ENCODE data around the gene CD180. TPM values are rescaled to one million over a fixed set of nuclear protein-coding genes. Genes with fewer than 3 reads are reported as not detected.

The CD180 gene
- total RNA-seq, 2 experiments from 2014 or later, result 14.4 to 15.7 TPM

GRCh38 chr5:67206929-67207328 is 10.3 kb upstream of the CD180 start:
- Histone ChIP-seq H3K27ac (ENCODE audit: low read depth, low read length, poor library complexity, severe bottlenecking) (peak overlapping the region; percentile 90), H3K4me2 (ENCODE audit: low read length) (peak overlapping the region; percentile 71), H3K9me3 (ENCODE audit: low read length) (no peaks in the 10 kb centered on the region), H3K4me3 (ENCODE audit: low read depth, low read length, poor library complexity, severe bottlenecking) (peak overlapping the region; percentile 40), H3K36me3 (ENCODE audit: insufficient read depth, low read length) (no peaks in the 10 kb centered on the region), H3K4me1 (ENCODE audit: insufficient read depth, low read length, poor library complexity, severe bottlenecking) (peaks cover 78% of the 10 kb centered on the region), H4K20me1 (ENCODE audit: insufficient read depth, low read length) (no peaks in the 10 kb centered on the region), H3K9me2 (ENCODE audit: insufficient read depth, low read length) (no peaks in the 10 kb centered on the region), H3K79me2 (ENCODE audit: insufficient read depth, low read depth, low read length) (no peaks in the 10 kb centered on the region), H2AFZ (ENCODE audit: low read length) (peak overlapping the region; percentile 90)
- POLR2A ChIA-PET, result interaction anchor here (0.6 to 4.7 kb wide), 18 partner anchors 9 to 1016 kb away, joined by 3 to 48 read pairs (median 4); partner anchors contain the start of gene CD180
- TF ChIP-seq, protein P1, sequence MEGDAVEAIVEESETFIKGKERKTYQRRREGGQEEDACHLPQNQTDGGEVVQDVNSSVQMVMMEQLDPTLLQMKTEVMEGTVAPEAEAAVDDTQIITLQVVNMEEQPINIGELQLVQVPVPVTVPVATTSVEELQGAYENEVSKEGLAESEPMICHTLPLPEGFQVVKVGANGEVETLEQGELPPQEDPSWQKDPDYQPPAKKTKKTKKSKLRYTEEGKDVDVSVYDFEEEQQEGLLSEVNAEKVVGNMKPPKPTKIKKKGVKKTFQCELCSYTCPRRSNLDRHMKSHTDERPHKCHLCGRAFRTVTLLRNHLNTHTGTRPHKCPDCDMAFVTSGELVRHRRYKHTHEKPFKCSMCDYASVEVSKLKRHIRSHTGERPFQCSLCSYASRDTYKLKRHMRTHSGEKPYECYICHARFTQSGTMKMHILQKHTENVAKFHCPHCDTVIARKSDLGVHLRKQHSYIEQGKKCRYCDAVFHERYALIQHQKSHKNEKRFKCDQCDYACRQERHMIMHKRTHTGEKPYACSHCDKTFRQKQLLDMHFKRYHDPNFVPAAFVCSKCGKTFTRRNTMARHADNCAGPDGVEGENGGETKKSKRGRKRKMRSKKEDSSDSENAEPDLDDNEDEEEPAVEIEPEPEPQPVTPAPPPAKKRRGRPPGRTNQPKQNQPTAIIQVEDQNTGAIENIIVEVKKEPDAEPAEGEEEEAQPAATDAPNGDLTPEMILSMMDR (conservative IDR thresholded peaks at IDR 0.05; ENCODE audit: low read length), result no peak
- TF ChIP-seq EZH2phosphoT487 (IDR thresholded peaks at IDR 0.05; ENCODE audit: borderline replicate concordance, low read depth, low read length), result no peak
- intact Hi-C loops (cut with micrococcal nuclease; ENCODE audit: unreplicated experiment), result loop anchor here (1.0 to 10.0 kb wide), 4 partner anchors 275 to 1282 kb away; partner anchors contain the start of genes ERBIN and SREK1
- BruUV-seq (replicated peaks), result no TSS peak
- CTCF ChIA-PET (ENCODE audit: unreplicated experiment), result interaction anchor here (0.6 to 1.7 kb wide), 6 partner anchors 10 to 51 kb away, joined by 3 to 5 read pairs (median 3); partner anchors contain the start of gene CD180
- peak; percentile 88 for DNase-seq (ENCODE audit: low spot score)

- intact Hi-C loops (cut with micrococcal nuclease; ENCODE audit: unreplicated experiment), result loop anchor here (5.0 to 10.0 kb wide), 3 partner anchors 274 to 1282 kb away; partner anchors contain the start of genes ERBIN and SREK1
- H3K36me3 ChIP-seq (ENCODE audit: insufficient read depth, low read length), result no peaks in the 10 kb centered on the region
- no peaks in the 10 kb centered on the region for H3K9me3 ChIP-seq (ENCODE audit: low read length)
- peak overlapping the region; percentile 40 for H3K4me3 ChIP-seq (ENCODE audit: low read depth, low read length, poor library complexity, severe bottlenecking)
- peaks cover 81% of the 10 kb centered on the region for H3K4me1 ChIP-seq (ENCODE audit: insufficient read depth, low read length, poor library complexity, severe bottlenecking)
- ChIA-PET CTCF (ENCODE audit: unreplicated experiment) (interaction anchor here (0.5 to 1.7 kb wide), 8 partner anchors 9 to 437 kb away, joined by 3 to 5 read pairs (median 3); partner anchors contain the start of gene CD180), POLR2A (interaction anchor here (0.6 to 4.7 kb wide), 12 partner anchors 9 to 1016 kb away, joined by 3 to 48 read pairs (median 4); partner anchors contain the start of gene CD180)
- TF ChIP-seq EZH2phosphoT487 (IDR thresholded peaks at IDR 0.05; ENCODE audit: borderline replicate concordance, low read depth, low read length), result no peak
- TF ChIP-seq, protein P1 (conservative IDR thresholded peaks at IDR 0.05; ENCODE audit: low read length), result no peak
- no peaks in the 10 kb centered on the region for H4K20me1 ChIP-seq (ENCODE audit: insufficient read depth, low read length)
- H3K79me2 ChIP-seq (ENCODE audit: insufficient read depth, low read depth, low read length), result no peaks in the 10 kb centered on the region
- peak overlapping the region; percentile 90; the same call in 1 of the 2 replicates for H2AFZ ChIP-seq (ENCODE audit: low read length)
- H3K27ac ChIP-seq (ENCODE audit: low read depth, low read length, poor library complexity, severe bottlenecking), result peak overlapping the region; percentile 90
- H3K9me2 ChIP-seq (ENCODE audit: insufficient read depth, low read length), result no peaks in the 10 kb centered on the region
- H3K4me2 ChIP-seq (ENCODE audit: low read length), result peak overlapping the region; percentile 71
- BruUV-seq (replicated peaks), result no TSS peak
- no peak for DNase-seq (ENCODE audit: low spot score)
Measured at GRCh38 chr5:67206461-67206860, 9.9 kb upstream of the CD180 start.

- Histone ChIP-seq H3K4me3 (ENCODE audit: low read depth, low read length, poor library complexity, severe bottlenecking) (peak overlapping the region; percentile 40), H3K36me3 (ENCODE audit: insufficient read depth, low read length) (no peaks in the 10 kb centered on the region), H3K9me3 (ENCODE audit: low read length) (no peaks in the 10 kb centered on the region), H3K9me2 (ENCODE audit: insufficient read depth, low read length) (no peaks in the 10 kb centered on the region), H4K20me1 (ENCODE audit: insufficient read depth, low read length) (no peaks in the 10 kb centered on the region), H3K27ac (ENCODE audit: low read depth, low read length, poor library complexity, severe bottlenecking) (peak overlapping the region; percentile 90), H3K79me2 (ENCODE audit: insufficient read depth, low read depth, low read length) (no peaks in the 10 kb centered on the region), H3K4me2 (ENCODE audit: low read length) (peak overlapping the region; percentile 71), H3K4me1 (ENCODE audit: insufficient read depth, low read length, poor library complexity, severe bottlenecking) (peaks cover 86% of the 10 kb centered on the region), H2AFZ (ENCODE audit: low read length) (peak overlapping the region; percentile 90; the same call in 1 of the 2 replicates)
- no peak for DNase-seq (ENCODE audit: low spot score)
- ChIA-PET POLR2A (interaction anchor here (0.8 to 4.7 kb wide), 10 partner anchors 9 to 311 kb away, joined by 3 to 48 read pairs (median 6); partner anchors contain the start of gene CD180), CTCF (ENCODE audit: unreplicated experiment) (interaction anchor here (0.6 to 1.7 kb wide), 4 partner anchors 13 to 437 kb away, joined by 3 to 5 read pairs (median 4); no protein-coding TSS in a partner anchor)
- TF ChIP-seq, protein P1 (conservative IDR thresholded peaks at IDR 0.05; ENCODE audit: low read length), result no peak
- TF ChIP-seq EZH2phosphoT487 (IDR thresholded peaks at IDR 0.05; ENCODE audit: borderline replicate concordance, low read depth, low read length), result no peak
- intact Hi-C loops (cut with micrococcal nuclease; ENCODE audit: unreplicated experiment), result loop anchor here (5.0 to 10.0 kb wide), 3 partner anchors 274 to 1281 kb away; partner anchors contain the start of genes ERBIN and SREK1
- BruUV-seq (replicated peaks), result no TSS peak
Measured at GRCh38 chr5:67205981-67206380, 9.4 kb upstream of the CD180 start.

Measured in OCI-LY7 (cell line).